HEK293 (cell line): ENCODE results near the gene MYLK.

Experiments used
- CTCF ChIA-PET: fragments of 350-600 bp; formaldehyde crosslinking; extraction: SDS; loops from one replicate; lab custom pipeline; 2021; ENCODE audit warnings: antibody characterized with exemption; lab: Yijun Ruan, JAX
- POLR2A ChIA-PET: fragments of 300-600 bp; formaldehyde crosslinking; extraction: SDS; loops from one replicate; lab custom pipeline; 2020; ENCODE audit warnings: antibody characterized with exemption, inconsistent platforms; lab: Yijun Ruan, JAX
- H3K27ac ChIP-seq: fragments of 200-500 bp; sonication (Bioruptor generic); 2 replicates; pipeline ENCODE4 v1.5.1; 2014; ENCODE audit warnings: low read depth, low read length, control low read depth, inconsistent platforms; ENCODE audit errors: extremely low read depth
- H3K36me3 ChIP-seq, 2 experiments: fragments of 200-500 bp in 1 of 2; sonication (Bioruptor generic) in 1 of 2; 1 replicate in 1 of 2; 2 replicates in 1 of 2; pipeline ENCODE4 v1.5.1; 2014 to 2017; ENCODE audit warnings: inconsistent platforms in 2 of 2, low read length in 2 of 2; ENCODE audit not compliant: control insufficient read depth in 2 of 2, insufficient read depth in 1 of 2
- H3K4me1 ChIP-seq: fragments of 200-500 bp; sonication (Bioruptor generic); 2 replicates; pipeline ENCODE4 v1.5.1; 2014; ENCODE audit warnings: mild to moderate bottlenecking, low read length, inconsistent platforms; ENCODE audit not compliant: control insufficient read depth, insufficient read depth
- H3K4me3 ChIP-seq: 2 replicates; pipeline ENCODE4 v1.5.1; 2011; ENCODE audit warnings: low read depth, mild to moderate bottlenecking, control low read depth, low read length, moderate library complexity
- H3K9me3 ChIP-seq: fragments of 200-500 bp; sonication (Bioruptor generic); 2 replicates; pipeline ENCODE4 v1.5.1; 2014; ENCODE audit warnings: low read depth, low read length, inconsistent platforms; ENCODE audit not compliant: control insufficient read depth, insufficient read depth
- BCL6B ChIP-seq: fragments of 450-650 bp; formaldehyde crosslinking; IDR thresholded peaks from 2 replicates; pipeline ENCODE4 v1.5.1; 2017; ENCODE audit warnings: missing biosample characterization, missing genetic modification characterization
- EGR2 ChIP-seq: fragments of 450-650 bp; formaldehyde crosslinking; IDR thresholded peaks from 2 replicates; pipeline ENCODE4 v1.5.1; 2016; ENCODE audit warnings: low read depth, missing biosample characterization, missing genetic modification characterization
- FEZF1 ChIP-seq: fragments of 450-650 bp; formaldehyde crosslinking; IDR thresholded peaks from 2 replicates; pipeline ENCODE4 v1.5.1; 2016; ENCODE audit warnings: missing biosample characterization, missing genetic modification characterization
- KLF10 ChIP-seq: fragments of 450-650 bp; IDR thresholded peaks from 2 replicates; pipeline ENCODE4 v1.5.1; 2018; ENCODE audit warnings: missing biosample characterization, mild to moderate bottlenecking, missing genetic modification characterization
- PRDM1 ChIP-seq: fragments of 450-650 bp; formaldehyde crosslinking; IDR thresholded peaks from 2 replicates; pipeline ENCODE4; 2016; ENCODE audit warnings: missing biosample characterization, missing genetic modification characterization
- PRDM2 ChIP-seq: fragments of 450-650 bp; formaldehyde crosslinking; IDR thresholded peaks from 2 replicates; pipeline ENCODE4 v1.5.1; 2016; ENCODE audit warnings: missing biosample characterization, missing genetic modification characterization, borderline replicate concordance
- PRDM4 ChIP-seq: fragments of 450-650 bp; formaldehyde crosslinking; IDR thresholded peaks from 2 replicates; pipeline ENCODE4 v1.5.1; 2017; ENCODE audit warnings: missing biosample characterization, missing genetic modification characterization
- REPIN1 ChIP-seq: fragments of 450-650 bp; formaldehyde crosslinking; IDR thresholded peaks from 2 replicates; pipeline ENCODE4 v1.5.1; 2017; ENCODE audit warnings: missing biosample characterization, missing genetic modification characterization, low read depth
- ZBTB6 ChIP-seq: fragments of 450-650 bp; formaldehyde crosslinking; IDR thresholded peaks from 2 replicates; pipeline ENCODE4 v1.5.1; 2017; ENCODE audit warnings: missing biosample characterization, missing genetic modification characterization
- ZFP3 ChIP-seq: fragments of 450-650 bp; formaldehyde crosslinking; IDR thresholded peaks from 2 replicates; pipeline ENCODE4 v1.5.1; 2016; ENCODE audit warnings: low read depth, missing biosample characterization, missing genetic modification characterization
- ZNF202 ChIP-seq: fragments of 450-650 bp; formaldehyde crosslinking; IDR thresholded peaks from 2 replicates; pipeline ENCODE4 v1.5.1; 2016; ENCODE audit warnings: missing biosample characterization, missing genetic modification characterization, borderline replicate concordance
- ZNF354C ChIP-seq: fragments of 450-650 bp; formaldehyde crosslinking; IDR thresholded peaks from 2 replicates; pipeline ENCODE4 v1.5.1; 2016; ENCODE audit warnings: missing biosample characterization, missing genetic modification characterization, low read depth, borderline replicate concordance
- ZNF501 ChIP-seq: fragments of 450-650 bp; formaldehyde crosslinking; IDR thresholded peaks from 2 replicates; pipeline ENCODE4 v1.5.1; 2016; ENCODE audit warnings: missing biosample characterization, missing genetic modification characterization
- ZNF660 ChIP-seq: fragments of 450-650 bp; IDR thresholded peaks from 2 replicates; pipeline ENCODE4 v1.5.1; 2018; ENCODE audit warnings: missing biosample characterization, mild to moderate bottlenecking, missing genetic modification characterization
- ZNF747 ChIP-seq: fragments of 450-650 bp; formaldehyde crosslinking; IDR thresholded peaks from 2 replicates; pipeline ENCODE4 v1.5.1; 2016; ENCODE audit warnings: missing biosample characterization, missing genetic modification characterization

Gene MYLK

GRCh38 chr3:123640740-123641462 is 243.2 kb downstream of the MYLK start (continued):
- no peak for TF ChIP-seq PRDM2 (tag by site-specific recombination)

- Histone ChIP-seq H3K36me3 (peaks cover 0 to 7% of the 10 kb centered on the region in 2 experiments; a peak in 1 of 3 replicates), H3K4me3 (no peak overlapping the region), H3K27ac (no peak overlapping the region), H3K4me1 (no peaks in the 10 kb centered on the region), H3K9me3 (no peaks in the 10 kb centered on the region)
- POLR2A ChIA-PET: no interaction called here
- CTCF ChIA-PET: interaction anchor here (3.4 to 6.9 kb wide), 2 partner anchors 12 to 83 kb away, joined by 27 to 82 read pairs; no protein-coding TSS in a partner anchor
- TF ChIP-seq ZFP3 (tag by site-specific recombination) (no peak), BCL6B (tag by site-specific recombination) (no peak), PRDM1 (tag by site-specific recombination) (no peak), REPIN1 (tag by site-specific recombination) (no peak), EGR2 (tag by site-specific recombination) (no peak), ZNF354C (tag by site-specific recombination) (no peak), KLF10 (tag by site-specific recombination) (no peak), ZNF660 (tag by site-specific recombination) (no peak), PRDM2 (tag by site-specific recombination) (no peak), ZNF747 (tag by site-specific recombination) (no peak), ZBTB6 (tag by site-specific recombination) (no peak), FEZF1 (tag by site-specific recombination) (no peak), ZNF202 (no peak), PRDM4 (tag by site-specific recombination) (no peak), ZNF501 (tag by site-specific recombination) (no peak)
These were observed 243.8 kb downstream of the MYLK start for GRCh38 chr3:123640311-123640710.
